H1 (cell line): ENCODE data around the gene TRPC1. TPM values are rescaled to one million over a fixed set of nuclear protein-coding genes. Genes with fewer than 3 reads are reported as not detected.

Experiments
- CTCF ChIA-PET: fragments of 300-600 bp; sonication (Branson Sonifier 250); formaldehyde crosslinking; loops from one replicate; lab custom pipeline; 2021; ENCODE audit not compliant: partially characterized antibody; lab: Charles Lee
- POLR2A ChIA-PET: fragments of 300-600 bp; sonication (Branson Sonifier 250); formaldehyde crosslinking; loops from one replicate; lab custom pipeline; 2021; ENCODE audit warnings: inconsistent platforms; ENCODE audit not compliant: partially characterized antibody; lab: Charles Lee
- DNase-seq, 2 experiments: peaks; one replicate each; pipeline versions ENCODE4 v3.0.0 to v3.0.0-alpha.2; 2010 to 2022; ENCODE audit warnings: low spot score in 2 of 2, low read depth in 1 of 2, mixed read lengths in 1 of 2
- FAIRE-seq: peaks from 2 replicates; lab custom pipeline; 2011; peaks lifted over from hg19 to GRCh38; lab: Jason Lieb, UNC
- H2AFZ ChIP-seq: 2 replicates; pipeline ENCODE4 v1.8.1; 2012; ENCODE audit warnings: low read length, inconsistent platforms
- H2AK5ac ChIP-seq: 2 replicates; pipeline ENCODE4 v1.6.1; 2013; ENCODE audit warnings: low read depth, low read length
- H2BK120ac ChIP-seq: replicated peaks from 2 replicates; pipeline ENCODE3; 2013; ENCODE audit warnings: low read depth, low read length, inconsistent platforms
- H2BK12ac ChIP-seq: 2 replicates; pipeline ENCODE4 v1.6.1; 2013; ENCODE audit warnings: low read depth, low read length
- H2BK15ac ChIP-seq: 2 replicates; pipeline ENCODE4 v1.6.1; 2013; ENCODE audit warnings: low read length
- H2BK20ac ChIP-seq: 2 replicates; pipeline ENCODE4 v1.6.1; 2013; ENCODE audit warnings: low read length
- H2BK5ac ChIP-seq: 2 replicates; pipeline ENCODE4 v1.6.1; 2013; ENCODE audit warnings: low read depth, low read length
- H3K14ac ChIP-seq: 2 replicates; pipeline ENCODE4 v1.6.1; 2013; ENCODE audit warnings: inconsistent platforms; ENCODE audit not compliant: insufficient read length
- H3K18ac ChIP-seq: 2 replicates; pipeline ENCODE4 v1.6.1; 2013; ENCODE audit warnings: low read length; ENCODE audit errors: extremely low read depth
- H3K23ac ChIP-seq: 2 replicates; pipeline ENCODE4 v1.6.1; 2013; ENCODE audit warnings: inconsistent platforms; ENCODE audit not compliant: insufficient read length
- H3K23me2 ChIP-seq: 2 replicates; pipeline ENCODE4 v1.6.1; 2013; ENCODE audit warnings: low read depth, low read length
- H3K27ac ChIP-seq: 2 replicates; pipeline ENCODE4 v1.6.1; 2011; ENCODE audit warnings: low read depth, low read length, inconsistent platforms
- H3K27me3 ChIP-seq, 4 experiments: replicated peaks in 1 of 4; 1 replicate in 1 of 4; 2 replicates in 3 of 4; pipeline versions ENCODE4 v1.6.1 to v1.8.1; 2011 to 2013; ENCODE audit warnings: low read length in 3 of 4, mild to moderate bottlenecking in 3 of 4, inconsistent platforms in 2 of 4, mixed read lengths in 2 of 4, moderate library complexity in 1 of 4; ENCODE audit not compliant: control insufficient read depth in 3 of 4, insufficient read depth in 3 of 4; ENCODE audit errors: extremely low read depth in 1 of 4
- H3K36me3 ChIP-seq, 4 experiments: 2 replicates each; pipeline versions ENCODE4 v1.6.1 to v1.8.1; 2011 to 2013; ENCODE audit warnings: mild to moderate bottlenecking in 4 of 4, low read length in 3 of 4, moderate library complexity in 2 of 4, control low read depth in 1 of 4, inconsistent platforms in 1 of 4; ENCODE audit not compliant: insufficient read depth in 4 of 4, control insufficient read depth in 2 of 4
- H3K4ac ChIP-seq: replicated peaks from 2 replicates; pipeline ENCODE3; 2013; ENCODE audit warnings: low read length, low read depth, mixed read lengths, inconsistent platforms; ENCODE audit not compliant: insufficient read length
- H3K4me1 ChIP-seq, 4 experiments: replicated peaks in 1 of 4; 1 replicate in 1 of 4; 2 replicates in 3 of 4; pipeline versions ENCODE4 v1.6.1 to v1.8.1; 2011 to 2013; ENCODE audit warnings: low read length in 3 of 4, inconsistent platforms in 2 of 4, mixed read lengths in 1 of 4; ENCODE audit not compliant: insufficient read depth in 4 of 4, control insufficient read depth in 3 of 4
- H3K4me2 ChIP-seq, 2 experiments: 2 replicates each; pipeline versions ENCODE4 v1.6.1 to v1.8.1; 2011 to 2013; ENCODE audit warnings: low read depth in 2 of 2, low read length in 2 of 2, control low read depth in 1 of 2, inconsistent platforms in 1 of 2, mild to moderate bottlenecking in 1 of 2; ENCODE audit not compliant: insufficient read depth in 1 of 2
- H3K4me3 ChIP-seq, 4 experiments: fragments of 200-600, 300-600 bp in 1 of 4; sonication (generic), shearing (Covaris generic), sonication (Bioruptor Twin) in 1 of 4; 2 replicates each; pipeline versions ENCODE4 v1.5.1 to v1.8.1; 2011 to 2016; ENCODE audit warnings: low read length in 4 of 4, low read depth in 3 of 4, control low read depth in 2 of 4, inconsistent platforms in 2 of 4, mild to moderate bottlenecking in 2 of 4, mixed read lengths in 1 of 4, moderate library complexity in 1 of 4; ENCODE audit not compliant: insufficient read depth in 2 of 4; ENCODE audit errors: extremely low read depth in 1 of 4
- H3K56ac ChIP-seq: replicated peaks from 2 replicates; pipeline ENCODE3; 2013; ENCODE audit warnings: low read depth, mild to moderate bottlenecking, mixed read lengths, low read length, inconsistent platforms; ENCODE audit not compliant: insufficient read length
- H3K79me1 ChIP-seq: 2 replicates; pipeline ENCODE4 v1.6.1; 2013; ENCODE audit warnings: low read depth, low read length, control low read depth
- H3K79me2 ChIP-seq, 2 experiments: 2 replicates each; pipeline versions ENCODE4 v1.6.1 to v1.8.1; 2012 to 2013; ENCODE audit warnings: low read length in 2 of 2, mild to moderate bottlenecking in 2 of 2, inconsistent platforms in 1 of 2; ENCODE audit not compliant: insufficient read depth in 2 of 2, control insufficient read depth in 1 of 2
- H3K9ac ChIP-seq, 4 experiments: replicated peaks in 1 of 4; 1 replicate in 1 of 4; 2 replicates in 3 of 4; pipeline versions ENCODE4 v1.6.1 to v1.8.1; 2011 to 2013; ENCODE audit warnings: low read depth in 3 of 4, low read length in 3 of 4, control low read depth in 2 of 4, mild to moderate bottlenecking in 2 of 4, moderate library complexity in 2 of 4, inconsistent platforms in 1 of 4; ENCODE audit errors: extremely low read depth in 1 of 4
- H3K9me3 ChIP-seq, 2 experiments: 2 replicates each; pipeline versions ENCODE4 v1.6.1 to v1.8.1; 2012 to 2013; ENCODE audit warnings: mild to moderate bottlenecking in 2 of 2, moderate library complexity in 2 of 2, control low read depth in 1 of 2, inconsistent platforms in 1 of 2, low read depth in 1 of 2, low read length in 1 of 2, mixed read lengths in 1 of 2; ENCODE audit not compliant: insufficient read depth in 2 of 2
- H4K20me1 ChIP-seq, 2 experiments: replicated peaks in 1 of 2; 2 replicates each; pipeline versions ENCODE3 to v1.8.1; 2011 to 2013; ENCODE audit warnings: inconsistent platforms in 2 of 2, low read length in 2 of 2, mild to moderate bottlenecking in 1 of 2; ENCODE audit not compliant: insufficient read depth in 2 of 2, control insufficient read depth in 1 of 2
- H4K5ac ChIP-seq: 2 replicates; pipeline ENCODE4 v1.6.1; 2013; ENCODE audit warnings: low read length, low read depth, mixed read lengths, inconsistent platforms; ENCODE audit not compliant: insufficient read length
- H4K8ac ChIP-seq: 2 replicates; pipeline ENCODE4 v1.8.0; 2013; ENCODE audit warnings: mild to moderate bottlenecking, moderate library complexity, low read length, inconsistent platforms; ENCODE audit not compliant: insufficient read depth; ENCODE audit errors: extremely low read depth
- H4K91ac ChIP-seq: replicated peaks from 2 replicates; pipeline ENCODE3; 2013; ENCODE audit warnings: low read length, mixed read lengths, inconsistent platforms; ENCODE audit not compliant: insufficient read length
- CHD1 ChIP-seq: IDR thresholded peaks from 2 replicates; pipeline ENCODE4 v1.6.1; 2012; ENCODE audit warnings: low read depth, low read length, improper control_type of control experiment
- HDAC2 ChIP-seq, 2 experiments: fragments of 300-600 bp in 1 of 2; sonication (generic) in 1 of 2; IDR thresholded peaks; 2 replicates each; pipeline ENCODE4 v1.6.1; 2011 to 2012; ENCODE audit warnings: low read depth in 2 of 2, low read length in 2 of 2, mild to moderate bottlenecking in 2 of 2, moderate library complexity in 2 of 2, borderline replicate concordance in 1 of 2, inconsistent platforms in 1 of 2
- KDM4A ChIP-seq: IDR thresholded peaks from one replicate; pipeline ENCODE4 v1.7.1; 2012; ENCODE audit warnings: low read depth, mild to moderate bottlenecking, moderate library complexity, low read length, inconsistent platforms; ENCODE audit not compliant: severe bottlenecking
- KDM5A ChIP-seq: fragments of 200-600 bp; IDR thresholded peaks from 2 replicates; pipeline ENCODE4 v1.7.1; 2012; ENCODE audit warnings: mild to moderate bottlenecking, low read length, inconsistent platforms, mixed read lengths
- RNF2 ChIP-seq: fragments of 200-900, 300-1000 bp; sonication (generic); IDR thresholded peaks from 2 replicates; pipeline ENCODE4 v1.7.1; 2016; ENCODE audit warnings: borderline replicate concordance, low read depth, mild to moderate bottlenecking, antibody characterized with exemption, low read length; ENCODE audit not compliant: poor library complexity, severe bottlenecking; ENCODE audit errors: missing control alignments
- SP2 ChIP-seq: IDR thresholded peaks from 2 replicates; pipeline ENCODE4 v1.6.1; 2012; ENCODE audit warnings: mild to moderate bottlenecking, low read length, inconsistent platforms
- TAF1 ChIP-seq: IDR thresholded peaks from 2 replicates; pipeline ENCODE4 v1.6.1; 2011; ENCODE audit warnings: mild to moderate bottlenecking, low read depth, low read length
- TBP ChIP-seq: IDR thresholded peaks from 2 replicates; pipeline ENCODE4 v1.6.1; 2011; ENCODE audit warnings: low read depth, low read length, improper control_type of control experiment
- WGBS, 2 experiments: shearing (Covaris generic) in 1 of 2; methylation state at CpG; one replicate each; pipeline versions ENCODE4 v1.1.6 to v1.1.7; 2013 to 2015; ENCODE audit warnings: low lambda C conversion rate in 2 of 2, mixed read lengths in 2 of 2, inconsistent platforms in 1 of 2, low coverage in 1 of 2, missing lambda C conversion rate in 1 of 2; ENCODE audit not compliant: insufficient replicate concordance in 2 of 2, insufficient coverage in 1 of 2, insufficient read length in 1 of 2; ENCODE audit errors: extremely low coverage in 1 of 2, missing lambda C conversion rate in 1 of 2; 5-methylcytosine and 5-hydroxymethylcytosine counted together
- polyA plus RNA-seq, 7 experiments: library from polyadenylated mRNA; depleted of rRNA in 3 of 7; stranded (reverse) in 5 of 7; unstranded in 2 of 7; fragments of >200 nt in 5 of 7; fragments of 200-250 nt in 2 of 7; gene quantifications; 1 replicate in 5 of 7; 2 replicates in 1 of 7; 4 replicates in 1 of 7; pipeline versions ENCODE4 v1.2.1 to v1.2.3, GENCODE V29; 2011 to 2013; ENCODE audit warnings: missing spikeins in 2 of 7, mixed read lengths in 2 of 7
- total RNA-seq: library from RNA; stranded (reverse); fragmentation: NEBNext Ultra II Directional; extraction: Animal tissue kit (Norgen Biotek cat#: 25700); gene quantifications from 2 replicates; pipeline ENCODE4 v1.2.1, GENCODE V29; 2021

Gene TRPC1
- total and polyA plus RNA-seq, 2 of the 8 experiments (the other 6 are each of a cell fraction or from before 2014, with no cell fraction given) = 22.6 to 23.1 TPM

GRCh38 chr3:142690613-142691012 is 33.2 kb upstream of the TRPC1 start:
- no peak overlapping the region for H3K56ac ChIP-seq
- no peak overlapping the region for H3K18ac ChIP-seq
- H3K36me3 ChIP-seq = no peaks in the 10 kb centered on the region; a peak in 1 of 8 replicates
- H2BK20ac ChIP-seq = no peak overlapping the region
- H2BK15ac ChIP-seq = no peak overlapping the region
- H2BK12ac ChIP-seq = no peak overlapping the region
- H3K79me2 ChIP-seq = no peaks in the 10 kb centered on the region
- no peak overlapping the region for H4K5ac ChIP-seq
- ChIA-PET POLR2A (no interaction called here), CTCF (no interaction called here)
- no peak for FAIRE-seq
- H2AFZ ChIP-seq = no peak overlapping the region
- no peak overlapping the region for H3K9ac ChIP-seq
- H3K4me2 ChIP-seq = no peak overlapping the region
- H3K4ac ChIP-seq = no peak overlapping the region
- no peak overlapping the region for H3K4me3 ChIP-seq
- no peaks in the 10 kb centered on the region for H3K79me1 ChIP-seq
- no peak overlapping the region for H3K14ac ChIP-seq
- H3K27me3 ChIP-seq = no peaks in the 10 kb centered on the region
- no peaks in the 10 kb centered on the region for H4K20me1 ChIP-seq
- H4K8ac ChIP-seq = no peak overlapping the region
- H3K23me2 ChIP-seq = no peaks in the 10 kb centered on the region
- H2BK5ac ChIP-seq = no peak overlapping the region
- H3K27ac ChIP-seq = no peak overlapping the region
- H3K23ac ChIP-seq = no peak overlapping the region
- H3K9me3 ChIP-seq = no peaks in the 10 kb centered on the region
- whole genome bisulfite sequencing, 2 experiments = 89% methylated on average over 2 of the region's 2 CpGs; no CpG with 5 or more reads in 1 of the 2 experiments
- DNase-seq = no peak
- H4K91ac ChIP-seq = no peak overlapping the region
- H3K4me1 ChIP-seq = no peaks in the 10 kb centered on the region
- no peak overlapping the region for H2BK120ac ChIP-seq
- no peak overlapping the region for H2AK5ac ChIP-seq
- TF ChIP-seq TBP (no peak), CHD1 (no peak), KDM5A (no peak), KDM4A (no peak), RNF2 (no peak), HDAC2 (IDR thresholded peaks at IDR 0.05; ENCODE audit: borderline replicate concordance in 1 of 2, low read depth in 2 of 2, low read length in 2 of 2) (no peak), TAF1 (no peak), SP2 (no peak)
